HS-27A (cell line): ENCODE data around the gene RASSF5.

Experiments used
- DNase-seq: peaks from one replicate; pipeline ENCODE4 v3.0.0-alpha.2; 2012; ENCODE audit warnings: low read depth, missing footprints

RASSF5 gene

DNA sequence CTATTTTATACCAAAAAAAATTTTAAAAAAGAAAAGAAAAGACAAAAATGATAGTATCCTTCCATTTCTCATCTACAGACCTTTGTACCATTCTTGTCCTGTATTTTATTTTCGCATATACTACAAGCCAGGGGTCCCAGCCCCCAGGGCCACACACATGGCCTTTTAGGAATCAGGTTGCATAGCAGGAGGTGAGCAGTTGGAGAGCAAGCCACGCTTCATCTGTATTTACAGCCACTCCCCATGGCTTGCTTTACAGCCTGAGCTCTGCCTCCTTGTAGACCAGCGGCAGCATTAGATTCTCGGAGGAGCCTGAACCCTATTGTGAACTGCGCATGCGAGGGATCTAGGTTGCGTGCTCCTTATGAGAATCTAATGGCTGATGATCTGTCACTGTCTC is 39.8 kb downstream of the RASSF5 start:
- DNase-seq, result no peak

DNA sequence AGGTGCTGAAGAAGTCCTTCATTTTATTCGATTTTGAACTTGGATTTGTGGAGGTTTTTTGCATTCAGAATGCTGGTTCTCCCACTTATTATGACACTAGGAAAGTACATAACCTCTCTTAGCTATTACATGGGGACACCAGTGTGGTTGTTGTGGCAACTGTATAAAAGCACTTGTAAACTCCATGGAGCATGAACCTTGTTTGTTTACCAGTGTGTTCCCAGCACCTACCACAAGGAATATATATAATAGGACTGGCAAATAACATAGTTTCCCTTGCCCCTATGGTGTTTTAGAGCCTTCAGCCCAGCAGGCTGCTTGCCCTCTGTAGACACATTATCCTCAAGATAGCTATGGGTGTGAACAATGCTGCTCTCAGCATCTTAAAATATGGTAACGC is 43.1 kb downstream of the RASSF5 start:
- DNase-seq, result no peak

DNA sequence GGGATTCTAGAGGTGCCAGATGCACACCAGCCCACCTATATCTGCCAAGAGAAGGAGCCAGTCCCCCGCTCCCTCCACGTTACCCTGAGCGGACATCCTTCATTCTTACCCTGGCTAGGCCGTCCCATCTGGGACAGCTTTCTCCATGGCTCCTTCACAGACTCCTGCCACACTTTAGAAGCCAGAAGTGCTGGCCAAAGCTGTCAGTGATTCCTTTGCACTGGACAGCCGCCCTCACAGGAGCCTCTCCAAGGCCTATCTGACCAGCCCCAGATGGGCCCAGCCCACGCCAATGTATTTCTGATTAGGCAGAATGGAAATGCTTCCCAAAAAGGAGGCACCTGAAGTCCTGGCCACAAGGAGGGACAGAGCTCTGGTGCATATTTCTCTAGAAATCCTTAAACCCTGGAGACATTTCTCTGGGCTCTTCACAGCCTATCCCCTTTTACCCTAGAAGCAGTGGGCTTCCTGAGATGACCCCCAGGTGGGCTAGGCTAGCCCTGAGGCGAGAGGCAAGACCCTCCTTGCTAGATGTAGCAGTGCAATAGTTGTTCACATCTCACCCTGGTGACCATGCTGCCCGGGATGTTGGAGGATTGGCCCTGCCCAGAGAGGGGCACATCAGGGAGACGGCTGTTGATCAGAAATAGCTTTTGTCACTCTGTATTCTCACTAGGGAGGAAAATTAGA is 44.1 kb downstream of the RASSF5 start:
- DNase-seq, result no peak

DNA sequence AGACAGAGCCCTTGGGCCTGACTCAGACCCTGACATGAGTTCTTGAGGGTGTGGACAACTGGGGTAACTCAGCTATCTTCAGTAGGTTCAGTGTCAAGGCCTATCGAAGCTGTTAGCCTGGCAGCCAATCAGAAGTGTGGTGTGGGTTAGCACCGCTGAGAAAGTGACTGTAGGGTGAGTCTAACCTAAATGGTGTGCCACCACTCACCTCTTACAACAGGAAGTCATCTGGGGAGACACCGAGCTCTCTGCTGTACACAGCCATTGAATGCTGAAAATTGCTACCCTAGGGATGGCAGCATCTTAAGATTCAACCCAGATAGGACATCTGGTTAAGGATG is 44.6 kb downstream of the RASSF5 start:
- DNase-seq, result no peak

DNA sequence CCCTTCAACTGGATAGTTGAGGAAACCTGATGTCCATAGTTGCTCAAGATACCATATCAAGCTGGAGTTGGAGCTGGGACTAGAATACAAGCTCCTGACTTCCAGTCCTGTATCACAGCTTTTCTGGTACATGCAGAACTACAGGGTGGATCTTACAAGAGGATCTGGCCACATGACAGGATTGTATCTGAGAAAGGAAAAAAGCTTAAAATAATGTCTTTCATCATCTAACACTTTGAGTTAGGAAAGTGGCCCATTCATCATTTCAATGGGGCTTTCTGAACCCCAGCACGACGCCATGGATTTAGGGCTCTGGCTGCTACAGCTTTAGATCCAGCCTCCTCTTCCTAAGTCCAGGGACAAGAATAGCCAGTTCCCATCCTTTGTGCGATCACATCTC is 46.9 kb downstream of the RASSF5 start:
- no peak for DNase-seq

DNA sequence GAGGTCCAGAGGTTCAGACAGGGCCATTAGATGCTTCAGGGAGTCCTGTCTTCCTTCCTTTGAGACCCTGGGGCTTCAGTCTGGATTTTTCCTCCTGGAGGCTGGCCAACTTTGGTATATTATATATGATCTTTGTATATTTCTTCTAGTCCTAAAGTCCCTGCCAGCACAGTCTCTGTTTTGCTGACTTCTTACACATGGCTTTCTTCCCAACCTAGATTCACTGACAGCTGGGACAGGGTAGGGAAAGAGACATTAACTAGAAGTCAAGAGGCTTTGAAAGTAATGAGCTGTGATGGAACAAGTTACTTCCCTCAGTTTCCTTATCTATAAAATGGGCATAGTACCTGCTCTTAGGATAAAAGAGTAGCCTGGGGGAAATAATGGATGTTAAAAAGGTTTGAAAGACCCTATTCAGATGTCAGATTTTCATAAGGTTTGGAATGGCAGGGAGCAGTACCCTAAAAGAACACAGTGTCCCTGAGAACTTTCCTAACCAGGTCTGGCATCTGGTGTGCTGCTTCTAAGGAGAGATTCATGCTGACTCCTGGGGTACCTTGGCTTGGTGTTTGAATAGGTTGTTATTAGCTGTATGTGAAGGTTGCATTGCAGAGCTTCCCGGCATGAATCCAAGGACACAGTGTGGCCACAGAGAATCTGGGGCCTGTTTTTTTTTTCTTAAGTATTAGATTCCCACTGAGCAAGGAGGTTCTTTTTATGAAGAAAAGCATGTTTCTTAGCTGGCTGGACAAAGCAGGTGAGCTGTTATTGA is 47.6 kb downstream of the RASSF5 start:
- DNase-seq, result no peak

DNA sequence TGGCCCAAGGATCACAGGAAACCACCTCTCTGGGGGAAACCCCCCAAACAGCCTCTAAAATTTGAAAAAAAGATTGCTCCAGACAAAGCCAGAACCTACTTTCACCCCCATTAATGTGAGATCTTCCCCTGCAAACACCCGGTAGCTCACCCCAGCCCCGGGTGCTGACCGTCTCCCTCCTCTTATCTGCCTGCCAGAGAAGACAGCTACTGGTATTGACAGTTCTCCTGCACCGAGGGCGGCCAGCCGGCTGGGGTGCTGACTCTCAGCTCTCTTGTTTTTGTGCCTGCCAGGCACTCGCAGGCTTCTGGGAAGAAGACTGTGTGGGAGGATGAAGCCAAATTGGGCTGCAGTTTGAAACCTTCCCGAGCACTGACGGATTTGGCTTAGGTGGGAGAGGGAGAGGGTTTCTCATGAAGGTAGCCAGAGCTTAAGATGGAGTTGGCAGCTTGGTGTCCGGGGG is 48.2 kb downstream of the RASSF5 start:
- DNase-seq, result no peak

DNA sequence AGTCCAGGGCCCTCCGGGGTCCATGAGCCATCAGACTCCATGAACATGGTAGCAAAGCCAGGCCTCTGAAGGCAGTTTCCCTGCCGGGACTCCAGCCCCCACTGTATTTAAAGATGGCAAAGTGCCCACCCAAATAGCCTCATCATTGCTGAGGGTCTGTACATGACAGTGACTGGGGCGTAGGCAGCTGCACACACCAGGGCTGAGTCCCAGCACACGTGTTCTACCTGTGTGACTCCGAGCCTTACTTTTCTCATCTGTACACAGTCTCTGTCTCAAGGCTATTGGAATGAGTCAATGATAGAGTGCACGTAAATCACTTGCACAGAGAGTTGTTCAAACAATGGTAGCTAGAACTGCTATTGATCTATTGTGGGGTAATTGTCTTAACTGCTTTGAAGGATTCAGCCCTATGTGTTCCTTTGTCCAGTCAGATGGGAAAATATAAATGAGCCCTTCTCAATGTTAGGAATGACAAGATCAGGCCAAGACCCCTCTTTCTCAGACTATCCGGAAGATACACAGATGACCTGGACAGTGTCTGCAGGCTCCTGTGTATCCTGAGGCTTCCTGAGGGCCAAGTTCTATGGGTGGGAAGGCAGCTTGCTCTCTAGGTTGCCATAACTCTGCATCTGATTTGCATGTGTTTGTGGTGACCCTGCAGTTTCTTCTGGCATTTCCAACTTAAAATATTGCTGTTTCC is 48.9 kb downstream of the RASSF5 start:
- DNase-seq, result no peak

DNA sequence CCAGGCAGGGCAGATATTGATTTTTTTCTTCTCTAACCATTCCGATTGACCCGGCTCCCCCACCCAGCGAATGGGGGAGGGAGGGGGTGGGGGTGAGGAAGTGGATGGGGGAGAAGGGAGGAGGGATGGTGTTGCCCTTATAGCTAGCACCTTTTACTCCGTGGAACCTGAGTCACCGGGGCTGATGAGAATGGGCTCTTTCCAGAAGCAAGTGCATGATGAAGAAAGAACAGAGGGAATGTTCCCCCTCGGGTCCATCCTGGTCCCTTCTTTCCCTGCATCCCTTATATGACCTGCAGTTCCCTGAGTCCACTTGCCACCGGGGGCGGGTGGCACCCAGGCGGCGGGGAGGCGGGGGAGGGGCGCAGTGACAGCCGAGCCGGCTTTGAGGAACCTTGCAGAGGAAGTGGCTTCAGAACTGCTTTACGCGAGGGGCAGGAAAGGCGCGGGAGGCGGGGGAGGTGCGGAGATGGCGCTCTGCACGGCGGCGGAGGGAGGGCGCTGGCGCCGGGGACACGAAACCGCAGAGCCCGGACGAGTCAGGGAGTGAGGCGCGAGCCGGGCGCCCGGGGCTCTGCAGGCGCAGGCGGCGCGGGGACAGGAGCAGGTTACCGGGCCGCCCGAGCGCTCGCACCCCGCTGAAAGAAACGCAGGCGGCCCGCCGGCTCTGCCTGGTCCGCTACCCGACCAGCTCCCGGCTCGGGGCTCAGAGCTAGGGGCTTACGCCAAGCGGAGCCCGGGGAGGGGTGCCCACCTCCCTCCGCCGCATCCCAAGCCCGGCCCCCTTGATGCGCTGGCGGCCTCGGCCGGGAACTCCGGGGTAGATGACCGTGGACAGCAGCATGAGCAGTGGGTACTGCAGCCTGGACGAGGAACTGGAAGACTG is 49.7 kb downstream of the RASSF5 start:
- DNase-seq, result no peak

DNA sequence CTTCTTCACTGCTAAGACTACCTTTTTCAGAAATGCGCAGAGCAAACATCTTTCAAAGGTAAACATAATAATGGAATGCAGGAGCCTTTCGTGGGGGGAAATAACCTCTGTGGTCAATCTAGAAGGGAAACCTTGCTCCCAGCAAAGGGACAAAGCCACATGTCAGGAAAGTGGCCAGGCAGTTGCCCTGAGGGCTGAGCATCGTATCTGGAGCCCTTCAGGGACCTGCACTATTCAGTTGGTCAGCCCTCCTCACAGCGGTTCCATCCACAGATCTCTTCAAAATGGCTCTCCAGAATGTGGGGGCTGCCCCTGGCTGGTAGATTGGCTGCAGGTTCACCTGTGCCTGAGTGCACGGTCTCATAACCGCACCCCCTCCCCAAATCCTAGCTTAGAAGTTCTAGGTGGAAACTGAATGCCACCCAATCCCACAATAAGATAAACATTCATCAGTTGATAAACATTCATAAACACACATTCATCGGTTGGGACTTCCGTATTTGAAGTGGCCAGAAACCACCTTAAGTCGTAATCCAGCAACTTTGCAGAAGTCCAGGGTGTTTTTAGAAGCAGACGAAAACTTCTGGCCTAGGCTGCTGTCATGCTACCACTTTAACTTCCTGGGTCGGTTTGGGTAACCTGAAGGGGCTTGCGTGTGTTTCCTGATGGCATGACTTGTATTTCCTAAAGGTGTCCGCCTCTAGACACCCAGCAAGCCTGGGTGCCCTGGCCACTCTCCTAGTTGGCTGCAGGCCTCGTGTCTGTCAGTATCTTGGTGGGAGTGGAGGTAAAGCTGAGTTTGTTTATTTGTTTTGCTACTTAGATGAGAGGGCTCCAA is 50.5 kb downstream of the RASSF5 start:
- no peak for DNase-seq

DNA sequence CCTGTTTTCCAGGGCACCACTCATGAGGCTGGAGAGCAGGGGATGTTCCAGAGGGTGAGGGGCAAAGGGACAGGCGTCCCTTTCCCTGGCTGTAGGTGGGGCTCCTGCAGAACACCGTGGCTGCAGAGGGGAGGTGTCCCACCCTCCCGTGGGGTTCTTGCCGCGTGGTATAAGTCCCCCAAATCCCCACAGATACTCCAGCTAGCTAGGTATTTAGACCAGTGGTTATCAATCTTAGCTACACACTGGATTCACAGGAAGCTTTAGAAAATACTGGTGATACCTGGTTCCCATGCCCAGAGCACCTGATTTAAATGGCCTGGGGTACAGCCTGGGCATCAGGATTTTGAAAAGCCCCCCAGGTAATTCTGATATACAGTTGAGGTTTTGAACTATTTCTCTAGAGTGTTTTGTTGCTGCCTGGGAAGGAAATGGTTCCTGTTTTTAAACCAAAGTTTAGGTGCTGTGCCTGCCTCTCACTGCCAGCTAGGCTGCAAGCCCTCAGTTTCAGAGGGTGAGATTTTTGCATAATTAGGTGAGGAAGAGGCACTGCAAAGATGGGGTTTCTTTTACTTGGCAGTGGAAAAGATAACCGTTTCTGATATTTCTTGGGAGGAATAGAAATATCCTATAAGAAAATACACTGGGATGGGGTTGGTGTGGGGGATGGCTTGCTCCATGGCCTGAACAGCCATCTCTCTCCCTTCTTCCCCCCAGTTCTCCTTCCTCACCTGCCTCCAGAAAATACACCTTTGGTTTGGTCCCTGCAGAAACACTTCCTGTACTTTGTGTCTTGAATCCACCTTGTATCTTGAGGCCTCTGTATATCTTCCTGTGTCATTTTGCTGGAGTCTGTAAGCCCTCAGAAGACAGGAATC is 51.7 kb downstream of the RASSF5 start:
- DNase-seq, result no peak

DNA sequence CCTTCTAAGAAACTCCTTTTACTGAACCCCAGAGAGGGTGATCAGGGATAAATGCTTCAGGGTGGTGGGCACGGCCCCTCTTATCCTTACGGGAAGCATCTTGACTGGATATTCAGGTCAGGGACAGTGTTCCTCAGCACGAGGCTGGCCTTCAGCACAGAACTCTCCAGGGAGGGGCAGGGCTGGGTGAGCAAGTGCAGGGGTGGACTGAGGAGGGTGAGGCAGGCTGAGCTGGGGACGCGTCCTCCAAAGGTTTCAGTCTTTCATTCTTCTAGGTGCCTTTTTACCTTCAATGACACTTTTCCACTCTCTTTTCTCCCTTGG is 52.3 kb downstream of the RASSF5 start:
- no peak for DNase-seq

DNA sequence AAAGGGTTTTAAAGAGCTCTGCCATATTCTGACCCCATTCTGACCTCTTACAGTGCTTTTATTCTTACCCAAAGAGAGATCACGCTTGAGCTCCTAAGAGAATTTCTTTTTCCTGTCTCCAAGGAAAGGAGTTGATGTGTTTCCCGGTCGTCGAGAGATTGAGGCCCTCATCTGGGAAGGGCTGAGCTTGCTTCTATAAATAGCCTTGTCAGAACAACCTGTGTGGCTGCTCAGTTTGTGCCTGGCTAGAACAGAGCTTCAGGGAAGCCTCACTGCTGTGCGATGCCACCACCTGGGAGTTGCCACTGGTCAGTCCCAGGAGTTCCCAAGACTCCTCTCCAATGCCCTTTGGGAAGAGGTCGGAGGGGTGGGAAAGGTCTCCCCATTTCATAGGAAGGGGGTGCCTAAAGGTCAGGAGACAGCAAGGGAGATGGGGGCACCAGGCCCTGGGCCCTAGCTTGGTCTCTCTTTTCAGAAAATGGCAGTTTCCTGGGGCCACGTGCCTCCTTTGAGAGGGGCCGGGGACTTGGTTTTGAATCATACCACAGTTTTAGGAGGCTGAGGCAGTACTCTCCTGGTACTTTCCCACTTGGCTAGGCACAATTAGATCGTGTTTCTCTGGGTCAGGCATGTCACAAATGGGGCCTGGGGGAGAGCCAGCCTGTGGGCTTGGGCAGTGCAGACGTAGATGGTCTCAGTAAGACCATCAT is 52.8 kb downstream of the RASSF5 start:
- no peak for DNase-seq

DNA sequence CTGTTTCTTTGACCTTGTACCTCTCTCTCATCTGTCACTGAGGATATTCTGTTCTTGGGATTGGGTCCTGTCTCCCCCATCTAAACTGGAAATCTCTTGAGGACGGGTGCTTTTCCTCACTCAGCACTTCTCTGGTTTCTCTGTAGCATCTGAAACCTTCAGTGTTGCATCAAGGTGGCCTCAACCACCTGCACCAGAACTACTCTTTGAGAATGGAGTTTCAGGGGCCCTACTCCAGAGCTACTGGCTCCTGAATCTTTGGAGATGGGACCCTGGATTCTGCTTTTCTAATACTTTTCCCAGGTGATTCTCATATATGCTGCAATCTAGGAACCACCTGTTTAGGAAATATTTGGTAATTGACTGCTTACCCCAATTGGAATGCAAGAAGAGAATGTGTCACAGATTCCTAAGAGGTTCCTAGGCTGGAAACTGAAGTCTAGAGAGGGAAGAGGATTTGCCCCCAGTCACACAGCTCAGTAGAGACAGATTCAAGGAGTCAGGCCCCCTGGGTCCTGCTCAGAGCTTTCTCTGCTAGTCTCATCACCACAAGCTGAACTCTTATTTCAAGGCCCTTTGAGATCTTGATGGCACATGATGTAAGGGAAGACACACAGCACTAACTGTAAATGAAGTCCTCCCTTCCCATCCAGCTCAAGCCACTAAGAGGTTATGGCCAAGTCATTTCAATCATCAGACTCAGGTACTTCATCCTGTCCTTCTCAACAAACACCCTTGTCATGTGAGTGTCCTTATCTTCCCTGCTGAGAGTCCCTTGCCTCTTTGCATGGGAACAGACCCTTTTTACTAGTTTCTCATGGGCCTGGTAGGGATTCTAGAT is 56.3 kb downstream of the RASSF5 start:
- DNase-seq, result no peak

DNA sequence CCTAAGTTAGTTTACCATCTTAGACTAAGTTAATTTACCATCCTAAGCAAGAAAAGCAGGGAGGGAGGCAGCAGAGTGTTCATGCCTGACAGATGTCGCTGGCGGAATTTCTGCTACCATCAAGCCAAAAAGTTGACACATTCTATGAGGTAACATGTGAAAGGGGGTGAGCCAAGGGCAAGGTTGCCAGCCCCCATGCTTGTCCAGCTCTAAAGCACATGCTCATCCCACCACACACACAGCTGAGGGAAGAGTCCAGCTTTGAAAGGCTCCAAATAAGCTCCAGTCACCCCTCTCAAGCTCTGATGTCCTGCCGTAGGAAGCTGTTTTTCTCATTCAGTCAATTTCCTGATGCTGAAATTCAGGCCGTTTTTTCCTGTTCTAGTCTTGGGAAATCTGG is 58.7 kb downstream of the RASSF5 start:
- DNase-seq, result no peak

DNA sequence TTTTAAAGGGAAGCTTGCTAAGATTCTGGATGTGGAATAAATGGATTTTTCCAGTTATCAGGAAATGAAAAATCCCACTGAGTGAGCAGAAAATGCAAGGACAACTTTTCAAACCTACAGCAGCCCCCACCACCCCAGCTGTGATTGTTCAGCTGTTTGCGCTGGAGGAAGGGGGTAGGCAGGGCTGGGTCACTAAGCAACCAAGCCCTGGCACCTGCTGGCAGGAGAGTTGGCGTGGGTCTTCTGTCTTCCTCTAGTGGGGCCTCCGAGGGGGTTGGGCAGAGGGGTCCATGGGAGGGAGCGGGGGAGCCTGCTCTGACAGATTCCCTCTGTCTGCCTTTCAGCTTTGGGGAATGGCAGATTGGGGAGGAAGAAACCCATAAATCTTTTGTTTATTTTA is 59.7 kb downstream of the RASSF5 start:
- no peak for DNase-seq

DNA sequence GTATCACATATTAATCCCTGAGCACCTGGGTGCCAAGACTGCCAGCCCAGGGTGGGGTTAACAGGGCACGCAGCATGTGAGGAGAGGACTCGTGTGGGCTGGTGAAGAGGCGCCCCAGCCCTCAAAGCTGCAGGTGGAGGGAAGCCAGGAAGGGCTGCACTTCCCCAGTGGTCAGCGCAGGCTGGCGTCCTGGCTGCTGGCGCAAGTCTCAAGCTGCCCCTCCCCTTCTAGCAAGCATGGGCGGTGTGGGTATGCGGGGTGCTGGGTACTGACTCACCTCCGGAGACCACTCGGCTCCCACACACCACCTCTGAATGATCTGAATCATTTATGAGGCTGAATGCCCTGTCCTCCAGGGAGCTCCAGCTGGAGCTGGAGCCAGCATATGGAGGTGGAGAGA is 60.9 kb downstream of the RASSF5 start:
- DNase-seq, result no peak

DNA sequence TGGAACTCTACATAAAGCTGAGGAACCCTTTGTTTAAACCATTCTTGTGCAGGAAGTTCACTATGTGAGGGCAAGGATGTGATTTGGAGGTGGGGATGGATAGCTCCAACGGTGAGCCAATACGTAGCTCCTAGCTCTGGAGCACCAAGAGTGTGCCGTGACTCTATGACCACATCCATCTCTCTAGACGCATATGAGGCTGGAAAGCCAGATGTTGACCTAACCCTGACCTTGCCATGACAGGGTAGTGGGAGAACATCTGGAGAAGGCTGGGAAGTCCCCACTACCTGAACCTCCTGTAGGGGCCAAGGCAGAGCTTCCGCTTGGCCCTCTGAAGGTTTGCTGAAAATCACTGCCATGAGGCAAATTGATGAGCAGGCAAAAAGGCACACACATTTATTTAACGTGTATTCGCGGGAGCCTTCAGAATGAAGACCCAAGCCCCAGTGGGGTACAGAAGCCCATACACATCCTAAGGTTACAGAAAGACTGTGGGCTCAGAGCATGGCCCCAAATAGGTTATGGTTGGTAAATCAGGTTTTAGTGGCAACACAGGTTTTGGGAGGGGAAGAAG is 61.5 kb downstream of the RASSF5 start:
- DNase-seq, result no peak

DNA sequence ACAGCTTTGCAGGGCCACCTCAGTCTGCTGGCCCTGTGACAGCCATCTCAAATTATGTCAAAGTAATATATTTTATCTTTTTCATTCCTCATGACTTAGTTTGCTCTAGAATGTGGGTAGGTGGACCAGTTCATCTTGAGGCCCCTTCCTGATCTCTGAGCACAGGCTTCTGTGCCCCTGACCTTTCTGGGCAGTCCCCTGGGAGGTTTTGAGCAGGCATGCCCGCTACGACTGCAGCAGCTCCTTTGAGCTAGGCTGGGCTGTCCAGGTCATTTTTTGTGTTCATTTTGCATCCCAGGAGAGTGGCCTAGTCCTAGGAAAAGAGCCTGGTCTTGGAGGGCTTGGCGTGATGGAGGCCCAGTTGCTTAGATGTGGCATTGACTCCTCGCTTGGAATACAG is 62.2 kb downstream of the RASSF5 start:
- DNase-seq, result no peak
